HepG2 (cell line): Measurements from ENCODE around the gene GPHN. TPM values are rescaled to one million over a fixed set of nuclear protein-coding genes. Genes with fewer than 3 reads are reported as not detected.

Experiments
- ATAC-seq: fragments of 200-7000 bp; cut with Tn5 transposase; 3 replicates; pipeline ENCODE4 v1.9.1; 2020; ENCODE audit warnings: mild to moderate bottlenecking, moderate library complexity
- BruUV-seq: library from RNA; stranded (reverse); fragments of 400-500 nt; replicated peaks from 2 replicates; lab custom pipeline; 2021; lab: Mats Ljungman, UMichigan
- CTCF ChIA-PET: fragments of 300-600 bp; formaldehyde crosslinking; extraction: SDS; loops from one replicate; lab custom pipeline; 2021; ENCODE audit warnings: low total read pairs, inconsistent platforms, low intra/inter-chr PET ratio; lab: Yijun Ruan, JAX
- POLR2A ChIA-PET: fragments of 350-600 bp; sonication (Branson Sonifier 250); formaldehyde crosslinking; loops from one replicate; lab custom pipeline; 2020; ENCODE audit warnings: antibody characterized with exemption, inconsistent platforms; lab: Yijun Ruan, JAX
- DNase-seq: peaks from one replicate; pipeline ENCODE4 v3.0.0-alpha.2; 2015; ENCODE audit warnings: low spot score
- FAIRE-seq: peaks from 3 replicates; lab custom pipeline; 2011; peaks lifted over from hg19 to GRCh38; lab: Jason Lieb, UNC
- H2AFZ ChIP-seq: one replicate; pipeline ENCODE4 v1.6.1; 2011; ENCODE audit warnings: low read length, inconsistent platforms
- H3K27ac ChIP-seq: fragments of 300-600 bp; 3 replicates; pipeline ENCODE4 v1.8.0; 2011; ENCODE audit warnings: mixed run types, mild to moderate bottlenecking, mixed read lengths, low read length, inconsistent platforms; ENCODE audit not compliant: insufficient read depth; ENCODE audit errors: extremely low read length
- H3K27me3 ChIP-seq, 2 experiments: fragments of 200-600 bp in 1 of 2; 2 replicates in 1 of 2; 3 replicates in 1 of 2; pipeline versions ENCODE4 v1.6.0 to v1.8.0; 2011; ENCODE audit warnings: low read length in 2 of 2, mild to moderate bottlenecking in 2 of 2, moderate library complexity in 2 of 2, inconsistent platforms in 1 of 2; ENCODE audit not compliant: insufficient read depth in 2 of 2, control insufficient read depth in 1 of 2
- H3K36me3 ChIP-seq, 2 experiments: fragments of 200-600 bp in 1 of 2; replicated peaks in 1 of 2; 2 replicates in 1 of 2; 3 replicates in 1 of 2; pipeline versions ENCODE4 v1.5.1 to v1.8.0; 2011; ENCODE audit warnings: low read length in 2 of 2, inconsistent platforms in 1 of 2; ENCODE audit not compliant: insufficient read depth in 2 of 2, control insufficient read depth in 1 of 2
- H3K4me1 ChIP-seq: 2 replicates; pipeline ENCODE4 v1.5.1; 2012; ENCODE audit warnings: low read length, inconsistent platforms; ENCODE audit not compliant: insufficient read depth
- H3K4me2 ChIP-seq: 2 replicates; pipeline ENCODE4 v1.6.0; 2011; ENCODE audit warnings: low read depth, low read length, inconsistent platforms
- H3K4me3 ChIP-seq, 3 experiments: fragments of 200-600 bp in 1 of 3; sonication (generic), shearing (Covaris generic) in 1 of 3; replicated peaks in 1 of 3; 2 replicates each; pipeline ENCODE4 v1.5.1; 2011 to 2016; ENCODE audit warnings: low read length in 3 of 3, inconsistent platforms in 2 of 3, low read depth in 2 of 3, mild to moderate bottlenecking in 2 of 3, control low read depth in 1 of 3, mixed read lengths in 1 of 3; ENCODE audit not compliant: insufficient read depth in 1 of 3
- H3K79me2 ChIP-seq: one replicate; pipeline ENCODE4 v1.6.1; 2011; ENCODE audit warnings: low read length, inconsistent platforms; ENCODE audit not compliant: insufficient read depth
- H3K9ac ChIP-seq: 2 replicates; pipeline ENCODE4 v1.6.0; 2011; ENCODE audit warnings: mild to moderate bottlenecking, low read depth, low read length, inconsistent platforms; ENCODE audit not compliant: insufficient read depth
- H3K9me3 ChIP-seq: 2 replicates; pipeline ENCODE4 v1.5.1; 2012; ENCODE audit warnings: mild to moderate bottlenecking, low read length
- H4K20me1 ChIP-seq: 2 replicates; pipeline ENCODE4 v1.6.0; 2011; ENCODE audit warnings: inconsistent platforms, mild to moderate bottlenecking, low read length, moderate library complexity; ENCODE audit not compliant: insufficient read depth
- BCLAF1 ChIP-seq: fragments of 450-650 bp; IDR thresholded peaks from 2 replicates; pipeline ENCODE4 v1.6.1; 2017; ENCODE audit warnings: mild to moderate bottlenecking
- CSRNP2 ChIP-seq: sonication (generic); formaldehyde crosslinking; conservative IDR thresholded peaks from 2 replicates; pipeline ENCODE4 v1.8.0; 2022; ENCODE audit warnings: low read depth, missing genetic modification reagents
- HMGXB4 ChIP-seq, 2 experiments: sonication (generic) in 1 of 2; formaldehyde crosslinking in 1 of 2; IDR thresholded peaks; 2 replicates each; pipeline versions ENCODE4 v1.4.0 to v1.6.1; 2018 to 2020; ENCODE audit warnings: missing genetic modification reagents in 2 of 2, borderline replicate concordance in 1 of 2, low read depth in 1 of 2, mild to moderate bottlenecking in 1 of 2, missing biosample characterization in 1 of 2
- MBNL3 ChIP-seq: fragments of 250-450 bp; sonication (Bioruptor Pico); conservative IDR thresholded peaks from 2 replicates; pipeline ENCODE4 v1.8.0; 2022; ENCODE audit warnings: mild to moderate bottlenecking, inconsistent platforms
- NFRKB ChIP-seq: fragments of 450-650 bp; IDR thresholded peaks from 2 replicates; pipeline ENCODE4 v1.6.1; 2017
- NONO ChIP-seq, 2 experiments: fragments of 450-650 bp in 1 of 2; sonication (generic) in 1 of 2; formaldehyde crosslinking in 1 of 2; IDR thresholded peaks in 1 of 2; conservative IDR thresholded peaks in 1 of 2; 2 replicates each; pipeline versions ENCODE4 v1.6.1 to v1.8.0; 2017 to 2022; ENCODE audit warnings: mild to moderate bottlenecking in 1 of 2, missing genetic modification reagents in 1 of 2, moderate library complexity in 1 of 2
- SRF ChIP-seq: IDR thresholded peaks from 2 replicates; pipeline ENCODE4 v1.6.1; 2011; ENCODE audit warnings: mild to moderate bottlenecking, low read depth, low read length, moderate library complexity
- THAP9 ChIP-seq: sonication (generic); formaldehyde crosslinking; IDR thresholded peaks from 2 replicates; pipeline ENCODE4; 2020; ENCODE audit warnings: missing genetic modification reagents, mild to moderate bottlenecking, borderline replicate concordance
- ZNF414 ChIP-seq: sonication (generic); formaldehyde crosslinking; IDR thresholded peaks from 2 replicates; pipeline ENCODE4 v1.5.0; 2020; ENCODE audit warnings: missing genetic modification reagents
- ZNF784 ChIP-seq: sonication (generic); formaldehyde crosslinking; IDR thresholded peaks from 2 replicates; pipeline ENCODE4 v1.5.1; 2020; ENCODE audit warnings: missing genetic modification reagents, mild to moderate bottlenecking, borderline replicate concordance
- WGBS: methylation state at CpG from one replicate; pipeline ENCODE4 v1.1.6; 2017; ENCODE audit warnings: low lambda C conversion rate; 5-methylcytosine and 5-hydroxymethylcytosine counted together
- in situ Hi-C: cut with HindIII; loops from 2 replicates; pipeline ENCODE4 v1.10.0; 2017; ENCODE audit warnings: low pct_unique_long_range_greater_than_20kb; ENCODE audit not compliant: extremely low pct_ligation_motif_present
- intact Hi-C: fragments of 100-400 bp; cut with micrococcal nuclease; formaldehyde crosslinking; loops from one replicate; pipeline ENCODE4 v1.10.0; 2022; ENCODE audit not compliant: unreplicated experiment
- polyA plus RNA-seq, 8 experiments: library from polyadenylated mRNA; depleted of rRNA in 3 of 8; stranded (reverse) in 7 of 8; unstranded in 1 of 8; fragments of >200 nt; fragmentation: Illumina TruSeq in 4 of 8; extraction: Trizol in 4 of 8; gene quantifications; 2 replicates each; pipeline versions ENCODE4 v1.2.1 to v1.2.3, GENCODE V29; 2011 to 2016; ENCODE audit warnings: low read depth in 4 of 8, missing spikeins in 1 of 8, mixed read lengths in 1 of 8; ENCODE audit not compliant: insufficient read depth in 1 of 8
- total RNA-seq, 5 experiments: library from RNA; depleted of rRNA; stranded (reverse); fragments of >200 nt; fragmentation: Illumina TruSeq; extraction: Trizol; gene quantifications; 2 replicates each; pipeline ENCODE4 v1.2.3, GENCODE V29; 2016; ENCODE audit warnings: low read depth in 1 of 5

GPHN gene
- total and polyA plus RNA-seq, 2 of the 13 experiments (the other 11 are each of a cell fraction or from before 2014, with no cell fraction given), result 12.7 to 19.2 TPM

- TF ChIP-seq THAP9 (CRISPR knock-in tag) (no peak), SRF (no peak), MBNL3 (CRISPR knock-in tag) (no peak), NFRKB (no peak)
These were observed 392.8 kb downstream of the GPHN start (continued) for GRCh38 chr14:66900719-66901118.

GRCh38 chr14:66910311-66910840 is 402.4 kb downstream of the GPHN start:
- BruUV-seq, result no TSS peak
- POLR2A ChIA-PET, result no interaction called here
- H3K27ac ChIP-seq, result no peak overlapping the region
- no peak overlapping the region for H3K9ac ChIP-seq
- FAIRE-seq (no peak), DNase-seq (no peak), ATAC-seq (no peak)
- in situ Hi-C loops (no loop called here), intact Hi-C loops (no loop called here)
- no peaks in the 10 kb centered on the region for H3K79me2 ChIP-seq
- H3K4me1 ChIP-seq, result no peaks in the 10 kb centered on the region
- H3K4me2 ChIP-seq, result no peak overlapping the region
- no peak overlapping the region for H3K4me3 ChIP-seq
- no peaks in the 10 kb centered on the region for H3K9me3 ChIP-seq
- H2AFZ ChIP-seq, result no peak overlapping the region
- H3K27me3 ChIP-seq, result no peaks in the 10 kb centered on the region
- CTCF ChIA-PET, result no interaction called here
- no peaks in the 10 kb centered on the region for H4K20me1 ChIP-seq
- WGBS, result 94% methylated on average over 1 of the region's 1 CpG
- no peaks in the 10 kb centered on the region for H3K36me3 ChIP-seq
- no peak for TF ChIP-seq CSRNP2 (CRISPR knock-in tag)
- TF ChIP-seq BCLAF1, result no peak
- TF ChIP-seq ZNF414, result no peak
- TF ChIP-seq NONO (IDR thresholded peaks at IDR 0.05), result no peak
- TF ChIP-seq NONO (CRISPR knock-in tag; conservative IDR thresholded peaks at IDR 0.05), result no peak
- TF ChIP-seq HMGXB4 (CRISPR knock-in tag; IDR thresholded peaks at IDR 0.05; ENCODE audit: borderline replicate concordance in 1 of 2, low read depth in 1 of 2), result no peak
- no peak for TF ChIP-seq ZNF784
